Endothelial cell of umbilical vein (primary cell): ENCODE data around the gene CLEC2L. TPM values are rescaled to one million over a fixed set of nuclear protein-coding genes. Genes with fewer than 3 reads are reported as not detected.

Experiments
- BruUV-seq: library from RNA; stranded (reverse); fragments of 400-500 nt; replicated peaks from 2 replicates; lab custom pipeline; 2021; lab: Mats Ljungman, UMichigan
- CTCF ChIA-PET: fragments of 300-600, 350-600 bp; sonication (Branson Sonifier 250); formaldehyde crosslinking; loops from one replicate; lab custom pipeline; 2021; ENCODE audit warnings: antibody characterized with exemption, inconsistent platforms; lab: Charles Lee
- POLR2A ChIA-PET: fragments of 300-600, 350-600 bp; sonication (Branson Sonifier 250); formaldehyde crosslinking; loops from one replicate; lab custom pipeline; 2021; ENCODE audit warnings: antibody characterized with exemption, inconsistent platforms; lab: Charles Lee
- DNase-seq: peaks from one replicate; pipeline ENCODE4 v3.0.0-alpha.2; 2011; ENCODE audit warnings: low read depth, low spot score
- FAIRE-seq: peaks from 2 replicates; lab custom pipeline; 2011; peaks lifted over from hg19 to GRCh38; lab: Jason Lieb, UNC
- H2AFZ ChIP-seq: 2 replicates; pipeline ENCODE4 v1.6.0; 2012; ENCODE audit warnings: low read depth, low read length, control low read depth, inconsistent platforms
- H3K27ac ChIP-seq: 2 replicates; pipeline ENCODE4 v1.5.1; 2011; ENCODE audit warnings: low read depth, mild to moderate bottlenecking, control low read depth, low read length, moderate library complexity; ENCODE audit not compliant: insufficient read depth
- H3K27me3 ChIP-seq, 2 experiments: 2 replicates each; pipeline versions ENCODE4 v1.6.0 to v1.6.1; 2011; ENCODE audit warnings: low read length in 2 of 2, mixed read lengths in 1 of 2; ENCODE audit not compliant: control insufficient read depth in 2 of 2, insufficient read depth in 2 of 2
- H3K36me3 ChIP-seq, 2 experiments: 2 replicates in 1 of 2; 3 replicates in 1 of 2; pipeline ENCODE4 v1.5.1; 2011; ENCODE audit warnings: low read length in 2 of 2, mild to moderate bottlenecking in 1 of 2, moderate library complexity in 1 of 2; ENCODE audit not compliant: control insufficient read depth in 2 of 2, insufficient read depth in 2 of 2; ENCODE audit errors: extremely low read depth in 1 of 2
- H3K4me1 ChIP-seq: 3 replicates; pipeline ENCODE4 v1.5.1; 2011; ENCODE audit warnings: mild to moderate bottlenecking, low read length; ENCODE audit not compliant: control insufficient read depth, insufficient read depth; ENCODE audit errors: extremely low read depth
- H3K4me2 ChIP-seq: 2 replicates; pipeline ENCODE4 v1.6.1; 2011; ENCODE audit warnings: low read length, control low read depth, mixed read lengths; ENCODE audit not compliant: insufficient read depth
- H3K4me3 ChIP-seq, 3 experiments: fragments of 200-600 bp in 1 of 3; sonication (generic), shearing (Covaris generic) in 1 of 3; replicated peaks in 1 of 3; 2 replicates each; pipeline ENCODE4 v1.5.1; 2011 to 2016; ENCODE audit warnings: control low read depth in 3 of 3, low read length in 3 of 3, mild to moderate bottlenecking in 2 of 3, inconsistent platforms in 1 of 3, low read depth in 1 of 3, moderate library complexity in 1 of 3; ENCODE audit not compliant: insufficient read depth in 1 of 3
- H3K79me2 ChIP-seq: 2 replicates; pipeline ENCODE4 v1.6.0; 2012; ENCODE audit warnings: low read length, inconsistent platforms; ENCODE audit not compliant: control insufficient read depth, insufficient read depth
- H3K9ac ChIP-seq: replicated peaks from 2 replicates; pipeline ENCODE3; 2011; ENCODE audit warnings: low read length, control low read depth; ENCODE audit not compliant: insufficient read depth; ENCODE audit errors: extremely low read depth
- H3K9me1 ChIP-seq: replicated peaks from 3 replicates; pipeline ENCODE4 v1.6.0; 2011; ENCODE audit warnings: mild to moderate bottlenecking, low read length; ENCODE audit not compliant: control insufficient read depth, insufficient read depth; ENCODE audit errors: extremely low read depth
- H3K9me3 ChIP-seq: replicated peaks from 2 replicates; pipeline ENCODE4 v1.5.1; 2012; ENCODE audit warnings: low read length, inconsistent platforms; ENCODE audit not compliant: control insufficient read depth, insufficient read depth
- H4K20me1 ChIP-seq: replicated peaks from 2 replicates; pipeline ENCODE3; 2011; ENCODE audit warnings: mild to moderate bottlenecking, low read length; ENCODE audit not compliant: control insufficient read depth, insufficient read depth; ENCODE audit errors: extremely low read depth
- CTCF ChIP-seq, 2 donors: IDR thresholded peaks; 1 replicate in 1 of 2; 2 replicates in 1 of 2; pipeline ENCODE4 v1.5.1; 2011; ENCODE audit warnings: low read length in 2 of 2, mild to moderate bottlenecking in 2 of 2, moderate library complexity in 2 of 2, control low read depth in 1 of 2, inconsistent platforms in 1 of 2, low read depth in 1 of 2; ENCODE audit not compliant: insufficient read depth in 1 of 2; ENCODE audit errors: extremely low read depth in 1 of 2
- EZH2 ChIP-seq: IDR thresholded peaks from 2 replicates; pipeline ENCODE4 v1.6.1; 2012; ENCODE audit warnings: borderline replicate concordance, low read depth, mild to moderate bottlenecking, moderate library complexity, low read length, inconsistent platforms; ENCODE audit not compliant: severe bottlenecking
- FOS ChIP-seq: IDR thresholded peaks from 2 replicates; pipeline ENCODE4 v1.6.1; 2011; ENCODE audit warnings: mild to moderate bottlenecking, low read length, moderate library complexity, borderline replicate concordance; ENCODE audit not compliant: insufficient read depth
- GATA2 ChIP-seq: IDR thresholded peaks from 2 replicates; pipeline ENCODE4 v1.7.0; 2011; ENCODE audit warnings: low read depth, mild to moderate bottlenecking, moderate library complexity, mixed read lengths, low read length; ENCODE audit not compliant: insufficient read length, insufficient read depth
- JUN ChIP-seq: IDR thresholded peaks from 2 replicates; pipeline ENCODE4 v1.6.1; 2011; ENCODE audit warnings: borderline replicate concordance, low read depth; ENCODE audit not compliant: insufficient read length, insufficient read depth
- MAX ChIP-seq: IDR thresholded peaks from 2 replicates; pipeline ENCODE4 v1.6.1; 2011; ENCODE audit not compliant: insufficient read depth, insufficient read length
- MYC ChIP-seq: IDR thresholded peaks from one replicate; pipeline ENCODE4 v1.6.1; 2011; ENCODE audit warnings: mild to moderate bottlenecking, low read depth, low read length
- POLR2A ChIP-seq: IDR thresholded peaks from 2 replicates; pipeline ENCODE4 v1.6.1; 2012; ENCODE audit warnings: low read depth, mild to moderate bottlenecking, control low read depth, low read length
- POLR2AphosphoS5 ChIP-seq: IDR thresholded peaks from 2 replicates; pipeline ENCODE4 v1.6.1; 2012; ENCODE audit warnings: low read depth, mild to moderate bottlenecking, control low read depth, low read length, moderate library complexity; ENCODE audit not compliant: insufficient read depth
- dilution Hi-C: fragments of 300-500 bp; cut with MboI; formaldehyde crosslinking; loops from one replicate; pipeline ENCODE4 v1.15.0; 2019; ENCODE audit warnings: low sequenced_read_pairs; ENCODE audit not compliant: extremely low pct_ligation_motif_present
- intact Hi-C: fragments of 100-400 bp; cut with micrococcal nuclease; formaldehyde crosslinking; loops from one replicate; pipeline ENCODE4 v1.10.0; 2022
- polyA plus RNA-seq, 4 experiments: library from polyadenylated mRNA; depleted of rRNA in 3 of 4; stranded (reverse) in 3 of 4; unstranded in 1 of 4; fragments of >200 nt; gene quantifications; 2 replicates each; pipeline versions ENCODE4 v1.2.1 to v1.2.3, GENCODE V29; 2011 to 2012; ENCODE audit warnings: missing spikeins in 1 of 4
- total RNA-seq: library from RNA; stranded (reverse); gene quantifications from 2 replicates; pipeline ENCODE4 v1.2.3, GENCODE V29; 2021

The CLEC2L gene
- total and polyA plus RNA-seq, 2 donors (not counting 3 experiments of a cell fraction or from before 2014, with no cell fraction given) = not detected

- dilution Hi-C loops (no loop called here), intact Hi-C loops (no loop called here)
- no TSS peak for BruUV-seq
Measured at GRCh38 chr7:139583826-139584553, 60.5 kb downstream of the CLEC2L start.

GRCh38 chr7:139585042-139585441 is 61.6 kb downstream of the CLEC2L start:
- DNase-seq (no peak), FAIRE-seq (no peak)
- CTCF ChIA-PET = interaction anchor here (2.3 kb wide), 1 partner anchor 17 kb away, joined by 14 read pairs; no protein-coding TSS in a partner anchor
- H3K4me1 ChIP-seq = no peaks in the 10 kb centered on the region
- no peak overlapping the region for H3K27ac ChIP-seq
- H3K27me3 ChIP-seq = no peaks in the 10 kb centered on the region
- no peaks in the 10 kb centered on the region for H3K79me2 ChIP-seq
- H3K36me3 ChIP-seq = peaks cover 5 to 46% of the 10 kb centered on the region in 2 experiments
- H3K4me2 ChIP-seq = no peak overlapping the region
- no peak overlapping the region for H2AFZ ChIP-seq
- H3K9me3 ChIP-seq = no peaks in the 10 kb centered on the region
- dilution Hi-C loops = no loop called here
- no peaks in the 10 kb centered on the region for H3K9me1 ChIP-seq
- H4K20me1 ChIP-seq = no peaks in the 10 kb centered on the region
- TF ChIP-seq GATA2 (no peak), POLR2A (no peak), MAX (no peak), EZH2 (no peak), CTCF (IDR thresholded peaks at IDR 0.05; ENCODE audit: extremely low read depth in 1 of 2, insufficient read depth in 1 of 2, low read depth in 1 of 2, low read length in 2 of 2) (no peak), JUN (no peak), FOS (no peak), MYC (no peak), POLR2AphosphoS5 (no peak)
- BruUV-seq = no TSS peak
- intact Hi-C loops = no loop called here
- no peak overlapping the region for H3K4me3 ChIP-seq
- POLR2A ChIA-PET = no interaction called here
- no peak overlapping the region for H3K9ac ChIP-seq

More at GRCh38 chr7:139583826-139584553, 60.5 kb downstream of the CLEC2L start:
- ChIA-PET POLR2A (no interaction called here), CTCF (interaction anchor here (2.3 kb wide), 1 partner anchor 18 kb away, joined by 14 read pairs; no protein-coding TSS in a partner anchor)
- Histone ChIP-seq H3K79me2 (no peaks in the 10 kb centered on the region), H2AFZ (no peak overlapping the region), H4K20me1 (no peaks in the 10 kb centered on the region), H3K9ac (no peak overlapping the region), H3K36me3 (peaks cover 4 to 43% of the 10 kb centered on the region in 2 experiments), H3K4me2 (no peak overlapping the region), H3K27me3 (no peaks in the 10 kb centered on the region), H3K4me1 (no peaks in the 10 kb centered on the region), H3K9me3 (no peaks in the 10 kb centered on the region), H3K27ac (no peak overlapping the region), H3K4me3 (no peak overlapping the region), H3K9me1 (no peaks in the 10 kb centered on the region)
- no peak for TF ChIP-seq POLR2A
- no peak for FAIRE-seq
- DNase-seq = no peak
